B cell (primary cell): ENCODE results near the gene TSPOAP1.

Experiments used
- CTCF ChIP-seq: fragments of 200-600 bp; IDR thresholded peaks from one replicate; pipeline ENCODE4 v1.8.0; 2022; ENCODE audit warnings: antibody characterized with exemption, mild to moderate bottlenecking
- EZH2 ChIP-seq: IDR thresholded peaks from 2 replicates; pipeline ENCODE4 v1.6.1; 2012; ENCODE audit warnings: borderline replicate concordance, low read depth, mild to moderate bottlenecking, moderate library complexity, low read length; ENCODE audit not compliant: insufficient read depth, poor library complexity, severe bottlenecking

- no peak for TF ChIP-seq CTCF
- TF ChIP-seq EZH2 = no peak
These were observed 8.4 kb downstream of the TSPOAP1 start for GRCh38 chr17:58320163-58320558.
